ENCODE data around the gene THSD7A.

THSD7A gene

GRCh38 chr7:11474902-11475585 lies 357.0 kb downstream of the THSD7A start:
- TF ChIP-seq FOXP2 (optimal IDR thresholded peaks at IDR 0.05; ENCODE audit: control extremely low read depth, extremely low read length, insufficient read depth) (no peak), EZH2 (IDR thresholded peaks at IDR 0.05) (no peak), POLR2AphosphoS5 (IDR thresholded peaks at IDR 0.05; ENCODE audit: borderline replicate concordance, low read depth, low read length) (no peak)
- no peak overlapping the region for H3K9ac ChIP-seq (ENCODE audit: insufficient read length)
- no peak for DNase-seq (ENCODE audit: low read depth, low spot score)
- no peaks in the 10 kb centered on the region for H3K9me3 ChIP-seq (ENCODE audit: low read depth, low read length)
- no peak overlapping the region for H3K27ac ChIP-seq
- no peak overlapping the region for H3K4me3 ChIP-seq
- H3K36me3 ChIP-seq (ENCODE audit: insufficient read depth, low read length), result no peaks in the 10 kb centered on the region

GRCh38 chr7:11473807-11474424 lies 358.1 kb downstream of the THSD7A start:
- TF ChIP-seq FOXP2 (optimal IDR thresholded peaks at IDR 0.05; ENCODE audit: control extremely low read depth, extremely low read length, insufficient read depth) (no peak), EZH2 (IDR thresholded peaks at IDR 0.05) (no peak)
- DNase-seq (ENCODE audit: low read depth, low spot score), result no peak
- H3K27ac ChIP-seq, result no peak overlapping the region
- H3K9me3 ChIP-seq (ENCODE audit: low read depth, low read length), result no peaks in the 10 kb centered on the region
- H3K9ac ChIP-seq (ENCODE audit: insufficient read length), result no peak overlapping the region
- no peak overlapping the region for H3K4me3 ChIP-seq
- no peaks in the 10 kb centered on the region for H3K36me3 ChIP-seq (ENCODE audit: insufficient read depth, low read length)

DNA sequence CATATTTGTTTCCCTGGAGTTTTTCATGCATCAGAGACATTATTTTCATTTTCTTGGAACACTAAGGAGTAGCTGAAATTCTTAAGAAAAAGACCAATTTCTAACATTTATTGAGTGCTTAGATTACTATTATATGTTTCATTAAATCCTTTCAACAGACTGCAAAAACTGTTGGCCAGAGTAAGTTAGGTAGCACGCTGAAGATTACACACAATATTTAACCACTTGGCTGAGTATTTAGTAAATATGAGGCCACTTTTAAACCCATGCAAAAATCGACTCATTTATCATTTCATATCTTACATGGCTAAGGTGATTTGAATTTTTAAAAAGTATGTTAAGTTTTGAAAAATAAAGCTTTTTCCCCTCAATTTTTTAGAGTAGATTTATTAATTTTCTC lies 358.8 kb downstream of the THSD7A start:
- TF ChIP-seq FOXP2 (optimal IDR thresholded peaks at IDR 0.05; ENCODE audit: control extremely low read depth, extremely low read length, insufficient read depth) (no peak), EZH2 (IDR thresholded peaks at IDR 0.05) (no peak), POLR2AphosphoS5 (IDR thresholded peaks at IDR 0.05; ENCODE audit: borderline replicate concordance, low read depth, low read length) (no peak)
- DNase-seq (ENCODE audit: low read depth, low spot score), result no peak

GRCh38 chr7:11472646-11473045 lies 359.4 kb downstream of the THSD7A start:
- Histone ChIP-seq H3K9me3 (ENCODE audit: low read depth, low read length) (no peaks in the 10 kb centered on the region), H3K27ac (no peak overlapping the region), H3K4me3 (no peak overlapping the region), H3K36me3 (ENCODE audit: insufficient read depth, low read length) (no peaks in the 10 kb centered on the region), H3K9ac (ENCODE audit: insufficient read length) (no peak overlapping the region)
- TF ChIP-seq FOXP2 (optimal IDR thresholded peaks at IDR 0.05; ENCODE audit: control extremely low read depth, extremely low read length, insufficient read depth), result no peak
- no peak for TF ChIP-seq POLR2AphosphoS5 (IDR thresholded peaks at IDR 0.05; ENCODE audit: borderline replicate concordance, low read depth, low read length)
- no peak for TF ChIP-seq EZH2 (IDR thresholded peaks at IDR 0.05)
- DNase-seq (ENCODE audit: low read depth, low spot score), result no peak

More for the DNA sequence above, 358.8 kb downstream of the THSD7A start:
- Histone ChIP-seq H3K9ac (ENCODE audit: insufficient read length) (no peak overlapping the region), H3K9me3 (ENCODE audit: low read depth, low read length) (no peaks in the 10 kb centered on the region), H3K4me3 (no peak overlapping the region), H3K36me3 (ENCODE audit: insufficient read depth, low read length) (no peaks in the 10 kb centered on the region), H3K27ac (no peak overlapping the region)

- TF ChIP-seq FOXP2 (optimal IDR thresholded peaks at IDR 0.05; ENCODE audit: control extremely low read depth, extremely low read length, insufficient read depth) (no peak), EZH2 (IDR thresholded peaks at IDR 0.05) (no peak)
- Histone ChIP-seq H3K27ac (no peak overlapping the region), H3K9ac (ENCODE audit: insufficient read length) (no peak overlapping the region), H3K4me3 (no peak overlapping the region), H3K36me3 (ENCODE audit: insufficient read depth, low read length) (no peaks in the 10 kb centered on the region), H3K9me3 (ENCODE audit: low read depth, low read length) (no peaks in the 10 kb centered on the region)
- no peak for DNase-seq (ENCODE audit: low read depth, low spot score)
Measured at GRCh38 chr7:11471255-11471654, 360.7 kb downstream of the THSD7A start.

- H3K9me3 ChIP-seq (ENCODE audit: low read depth, low read length), result no peaks in the 10 kb centered on the region
- TF ChIP-seq FOXP2 (optimal IDR thresholded peaks at IDR 0.05; ENCODE audit: control extremely low read depth, extremely low read length, insufficient read depth) (no peak), EZH2 (IDR thresholded peaks at IDR 0.05) (no peak), POLR2AphosphoS5 (IDR thresholded peaks at IDR 0.05; ENCODE audit: borderline replicate concordance, low read depth, low read length) (no peak)
- 0 out of 2 replicates have a peak overlapping the region, but pooled peaks have one; percentile 25 for H3K27ac ChIP-seq
- no peak for DNase-seq (ENCODE audit: low read depth, low spot score)
- no peaks in the 10 kb centered on the region for H3K36me3 ChIP-seq (ENCODE audit: insufficient read depth, low read length)
- H3K4me3 ChIP-seq, result peak overlapping the region; percentile 25; the same call in 1 of the 2 replicates
- H3K9ac ChIP-seq (ENCODE audit: insufficient read length), result no peak overlapping the region
Measured at GRCh38 chr7:11469028-11469745, 362.8 kb downstream of the THSD7A start.

GRCh38 chr7:11466517-11467105 lies 365.4 kb downstream of the THSD7A start:
- H3K9me3 ChIP-seq (ENCODE audit: low read depth, low read length), result no peaks in the 10 kb centered on the region
- no peaks in the 10 kb centered on the region for H3K36me3 ChIP-seq (ENCODE audit: insufficient read depth, low read length)
- no peak for TF ChIP-seq EZH2 (IDR thresholded peaks at IDR 0.05)
- no peak for TF ChIP-seq FOXP2 (optimal IDR thresholded peaks at IDR 0.05; ENCODE audit: control extremely low read depth, extremely low read length, insufficient read depth)
- TF ChIP-seq POLR2AphosphoS5 (IDR thresholded peaks at IDR 0.05; ENCODE audit: borderline replicate concordance, low read depth, low read length), result no peak
- no peak for DNase-seq (ENCODE audit: low read depth, low spot score)
- no peak overlapping the region for H3K27ac ChIP-seq
- no peak overlapping the region for H3K9ac ChIP-seq (ENCODE audit: insufficient read length)
- no peak overlapping the region for H3K4me3 ChIP-seq

DNA sequence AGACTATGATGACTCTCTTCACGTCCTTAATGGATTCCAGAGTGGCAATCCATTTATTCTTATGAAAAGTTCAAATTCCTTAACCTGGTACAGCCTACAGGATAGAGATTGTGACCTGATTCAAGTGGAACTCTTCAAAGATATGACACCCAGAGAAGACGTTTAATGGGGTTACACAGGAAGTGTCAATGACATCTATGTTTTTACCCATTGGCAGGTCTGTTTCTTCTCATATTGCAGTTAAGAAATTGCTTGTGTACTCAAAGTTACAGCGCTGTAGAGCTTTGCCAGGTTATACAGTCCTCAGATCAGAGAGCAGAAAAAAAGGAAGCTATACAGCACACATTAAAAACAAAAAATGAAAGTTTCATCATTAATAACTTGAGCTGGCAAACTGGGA lies 367.4 kb downstream of the THSD7A start:
- Histone ChIP-seq H3K36me3 (ENCODE audit: insufficient read depth, low read length) (no peaks in the 10 kb centered on the region), H3K27ac (no peak overlapping the region), H3K4me3 (no peak overlapping the region), H3K9ac (ENCODE audit: insufficient read length) (no peak overlapping the region), H3K9me3 (ENCODE audit: low read depth, low read length) (no peaks in the 10 kb centered on the region)
- TF ChIP-seq FOXP2 (optimal IDR thresholded peaks at IDR 0.05; ENCODE audit: control extremely low read depth, extremely low read length, insufficient read depth) (no peak), POLR2AphosphoS5 (IDR thresholded peaks at IDR 0.05; ENCODE audit: borderline replicate concordance, low read depth, low read length) (no peak), EZH2 (IDR thresholded peaks at IDR 0.05) (no peak)
- no peak for DNase-seq (ENCODE audit: low read depth, low spot score)

Data from SK-N-MC (cell line).